K562 (cell line): Measurements from ENCODE around the gene TCF19. TPM values are rescaled to one million over a fixed set of nuclear protein-coding genes. Genes with fewer than 3 reads are reported as not detected.

ENCODE experiments used
- ATAC-seq: fragments of 200-7000 bp; cut with Tn5 transposase; 3 replicates; pipeline ENCODE4 v1.9.1; 2020; ENCODE audit warnings: moderate library complexity
- BruUV-seq: library from RNA; stranded (reverse); fragments of 400-500 nt; replicated peaks from 2 replicates; lab custom pipeline; 2021; lab: Mats Ljungman, UMichigan
- CTCF ChIA-PET: fragments of 300-600 bp; formaldehyde crosslinking; extraction: SDS; loops from one replicate; lab custom pipeline; 2021; ENCODE audit warnings: low intra/inter-chr PET ratio; lab: Yijun Ruan, JAX
- POLR2A ChIA-PET: fragments of 300-600, 350-650 bp; sonication (Branson Sonifier 250); formaldehyde crosslinking; extraction: SDS; loops from one replicate; lab custom pipeline; 2021; ENCODE audit warnings: antibody characterized with exemption, inconsistent platforms; lab: Yijun Ruan, JAX
- DNase-seq, 4 experiments: peaks; one replicate each; pipeline versions ENCODE4 v3.0.0 to v3.0.0-alpha.2; 2011 to 2018; ENCODE audit warnings: low spot score in 3 of 4, mixed read lengths in 3 of 4; ENCODE audit errors: extremely low read depth in 1 of 4
- FAIRE-seq: peaks from 2 replicates; lab custom pipeline; 2011; peaks lifted over from hg19 to GRCh38; lab: Jason Lieb, UNC
- H2AFZ ChIP-seq: 2 replicates; pipeline ENCODE4 v1.6.0; 2011; ENCODE audit warnings: low read depth, low read length, control low read depth, inconsistent platforms
- H3K27ac ChIP-seq: fragments of 200-600 bp; 3 replicates; pipeline ENCODE4 v1.8.0; 2011; ENCODE audit warnings: low read depth, mild to moderate bottlenecking, control low read depth, inconsistent platforms, low read length, moderate library complexity, mixed read lengths; ENCODE audit errors: extremely low read depth
- H3K27me3 ChIP-seq, 2 experiments: fragments of 300-600 bp in 1 of 2; 2 replicates in 1 of 2; 3 replicates in 1 of 2; pipeline versions ENCODE4 v1.6.0 to v1.8.0; 2011; ENCODE audit warnings: inconsistent platforms in 2 of 2, low read length in 2 of 2, mild to moderate bottlenecking in 1 of 2, mixed read lengths in 1 of 2, moderate library complexity in 1 of 2; ENCODE audit not compliant: control insufficient read depth in 2 of 2, insufficient read depth in 2 of 2
- H3K36me3 ChIP-seq: fragments of 300-600 bp; 3 replicates; pipeline ENCODE4 v1.8.0; 2011; ENCODE audit warnings: mild to moderate bottlenecking, low read length, inconsistent platforms; ENCODE audit not compliant: control insufficient read depth, insufficient read depth
- H3K4me1 ChIP-seq, 2 experiments: fragments of 200-600 bp in 1 of 2; replicated peaks in 1 of 2; 2 replicates in 1 of 2; 3 replicates in 1 of 2; pipeline versions ENCODE4 v1.5.1 to v1.8.0; 2011; ENCODE audit warnings: inconsistent platforms in 2 of 2, low read length in 2 of 2, mild to moderate bottlenecking in 1 of 2, mixed read lengths in 1 of 2, moderate library complexity in 1 of 2; ENCODE audit not compliant: control insufficient read depth in 2 of 2, insufficient read depth in 2 of 2
- H3K4me2 ChIP-seq: 2 replicates; pipeline ENCODE4 v1.6.1; 2011; ENCODE audit warnings: low read length, control low read depth, inconsistent platforms, mixed read lengths; ENCODE audit not compliant: insufficient read depth
- H3K4me3 ChIP-seq: fragments of 200-600 bp; sonication (generic), shearing (Covaris generic); 2 replicates; pipeline ENCODE4 v1.5.1; 2016; ENCODE audit warnings: control low read depth, inconsistent platforms
- H3K79me2 ChIP-seq: fragments of 200-600 bp; 3 replicates; pipeline ENCODE4 v1.8.0; 2011; ENCODE audit warnings: low read length, inconsistent platforms; ENCODE audit not compliant: control insufficient read depth, insufficient read depth
- H3K9ac ChIP-seq, 2 experiments: 2 replicates each; pipeline versions ENCODE4 v1.6.0 to v1.6.1; 2011; ENCODE audit warnings: low read depth in 2 of 2, low read length in 2 of 2, control low read depth in 1 of 2, inconsistent platforms in 1 of 2, mild to moderate bottlenecking in 1 of 2, mixed read lengths in 1 of 2; ENCODE audit not compliant: insufficient read depth in 1 of 2
- H3K9me1 ChIP-seq: one replicate; pipeline ENCODE4 v1.6.0; 2011; ENCODE audit warnings: inconsistent platforms, mild to moderate bottlenecking, low read length, moderate library complexity; ENCODE audit not compliant: control insufficient read depth, insufficient read depth
- H3K9me3 ChIP-seq: replicated peaks from 2 replicates; pipeline ENCODE4 v1.5.1; 2011; ENCODE audit warnings: low read depth, low read length, inconsistent platforms; ENCODE audit not compliant: control insufficient read depth, insufficient read depth
- H4K20me1 ChIP-seq: replicated peaks from 2 replicates; pipeline ENCODE4 v1.6.1; 2011; ENCODE audit warnings: low read length, inconsistent platforms, mixed read lengths; ENCODE audit not compliant: control insufficient read depth, insufficient read depth
- CBFA2T3 ChIP-seq: fragments of 450-650 bp; IDR thresholded peaks from 2 replicates; pipeline ENCODE4 v1.6.1; 2017
- CBX3 ChIP-seq, 2 experiments: IDR thresholded peaks; 1 replicate in 1 of 2; 2 replicates in 1 of 2; pipeline ENCODE4 v1.6.1; 2012; ENCODE audit warnings: inconsistent platforms in 2 of 2, low read length in 2 of 2, borderline replicate concordance in 1 of 2, control low read depth in 1 of 2
- E2F6 ChIP-seq, 2 experiments: IDR thresholded peaks; 2 replicates each; pipeline ENCODE4 v1.6.1; 2011; ENCODE audit warnings: borderline replicate concordance in 1 of 2, control low read depth in 1 of 2, low read depth in 1 of 2, low read length in 1 of 2, mild to moderate bottlenecking in 1 of 2, mixed read lengths in 1 of 2, moderate library complexity in 1 of 2; ENCODE audit not compliant: insufficient read depth in 1 of 2, insufficient read length in 1 of 2, poor library complexity in 1 of 2, severe bottlenecking in 1 of 2; ENCODE audit errors: extremely low read depth in 1 of 2
- FOS ChIP-seq: IDR thresholded peaks from 3 replicates; pipeline ENCODE4 v1.6.1; 2011; ENCODE audit not compliant: insufficient read length; ENCODE audit errors: extremely low read depth
- PTTG1 ChIP-seq: fragments of 450-650 bp; IDR thresholded peaks from 2 replicates; pipeline ENCODE4 v1.6.1; 2016; ENCODE audit warnings: low read depth, mild to moderate bottlenecking, missing genetic modification characterization, missing compliant biosample characterization
- SREBF1 ChIP-seq: fragments of 150-350 bp; IDR thresholded peaks from 2 replicates; pipeline ENCODE4 v1.6.1; 2014; ENCODE audit warnings: antibody characterized with exemption, low read depth, low read length, borderline replicate concordance
- TCF15 ChIP-seq: fragments of 250-450 bp; sonication (Bioruptor Pico); IDR thresholded peaks from 2 replicates; pipeline ENCODE4 v1.8.0; 2022; ENCODE audit warnings: moderate library complexity, mild to moderate bottlenecking, inconsistent platforms
- ZNF395 ChIP-seq: fragments of 200-800 bp; sonication (Bioruptor generic); IDR thresholded peaks from 2 replicates; pipeline ENCODE4 v1.6.1; 2017; ENCODE audit warnings: missing genetic modification characterization, missing compliant biosample characterization
- WGBS: fragments of 100-300 bp; shearing (Covaris generic); methylation state at CpG from one replicate; pipeline ENCODE4 v1.1.6; 2016; ENCODE audit warnings: low coverage, mixed read lengths; ENCODE audit not compliant: insufficient coverage; ENCODE audit errors: missing lambda C conversion rate; 5-methylcytosine and 5-hydroxymethylcytosine counted together
- in situ Hi-C: fragments of 300-500 bp; cut with MboI; formaldehyde crosslinking; loops from 4 replicates; pipeline ENCODE4 v1.15.0; 2018; ENCODE audit warnings: inconsistent platforms, mixed read lengths
- intact Hi-C: fragments of 100-400 bp; cut with micrococcal nuclease; formaldehyde crosslinking; loops from 2 replicates; pipeline ENCODE4 v1.14.2; 2022
- polyA plus RNA-seq, 8 experiments: library from polyadenylated mRNA; depleted of rRNA in 4 of 8; stranded (reverse) in 5 of 8; unstranded in 3 of 8; fragments of >200 nt; fragmentation: Nextera tagmentation in 2 of 8; fragmentation: Illumina TruSeq in 1 of 8; extraction: Ambion mirVana in 2 of 8; extraction: Trizol in 1 of 8; gene quantifications; 2 replicates each; pipeline versions ENCODE4 v1.2.1 to v1.2.3, GENCODE V29; 2011 to 2014; ENCODE audit warnings: inconsistent platforms in 1 of 8, missing spikeins in 1 of 8
- total RNA-seq, 7 experiments: library from RNA; depleted of rRNA in 6 of 7; stranded (reverse); fragments of >200 nt in 6 of 7; fragmentation: Illumina TruSeq in 2 of 7; extraction: Trizol in 2 of 7; gene quantifications; 2 replicates each; pipeline versions ENCODE4 v1.2.1 to v1.2.3, GENCODE V29; 2011 to 2021; ENCODE audit warnings: low replicate concordance in 1 of 7

The TCF19 gene
- total and polyA plus RNA-seq, 9 of the 15 experiments (the other 6 are each of a cell fraction or from before 2014, with no cell fraction given) = 4.2 to 42.5 (median 25.7) TPM

GRCh38 chr6:31118178-31118577 lies 40.2 kb upstream of the TCF19 start (continued):
- TF ChIP-seq TCF15 (no peak), ZNF395 (CRISPR knock-in tag) (no peak), CBX3 (IDR thresholded peaks at IDR 0.05; ENCODE audit: borderline replicate concordance in 1 of 2, low read length in 2 of 2) (no peak), FOS (no peak), PTTG1 (tag) (no peak), CBFA2T3 (no peak), SREBF1 (no peak)

- H3K4me1 ChIP-seq = peaks cover 0 to 16% of the 10 kb centered on the region in 2 experiments; a peak in 3 of 5 replicates
- in situ Hi-C loops = no loop called here
- CTCF ChIA-PET = no interaction called here
Measured at GRCh38 chr6:31120151-31120915, 38.1 kb upstream of the TCF19 start, which contains the start of gene CDSN. CDSN (minus strand) TSS chr6:31120446; CDS start chr6:31120419, 27 bp downstream.

More at GRCh38 chr6:31120151-31120915, 38.1 kb upstream of the TCF19 start, which contains the start of gene CDSN:
- Histone ChIP-seq H3K27ac (no peak within 1 kb of the TSS), H3K36me3 (no peaks in the 10 kb centered on the region), H3K9me3 (no peaks in the 10 kb centered on the region), H4K20me1 (peaks cover 3% of the 10 kb centered on the region; the same call in 1 of the 2 replicates), H3K9me1 (no peaks in the 10 kb centered on the region), H2AFZ (no peak within 1 kb of the TSS), H3K4me3 (no peak within 1 kb of the TSS), H3K79me2 (no peaks in the 10 kb centered on the region), H3K9ac (peak within 1 kb of the TSS in 1 of 2 experiments; percentile 6; a peak in 1 of 4 replicates), H3K27me3 (peaks cover 52 to 86% of the 10 kb centered on the region in 2 experiments), H3K4me2 (no peak within 1 kb of the TSS)
- no TSS peak for BruUV-seq
- no peak for TF ChIP-seq E2F6 (IDR thresholded peaks at IDR 0.05; ENCODE audit: borderline replicate concordance in 1 of 2, extremely low read depth in 1 of 2, insufficient read depth in 1 of 2, insufficient read length in 1 of 2, low read depth in 1 of 2, low read length in 1 of 2, poor library complexity in 1 of 2, severe bottlenecking in 1 of 2)
- no peak for FAIRE-seq
- WGBS = under 1% methylated on average over 26 of the region's 26 CpGs
- POLR2A ChIA-PET = interaction anchor here (0.7 kb wide), 1 partner anchor 38 kb away, joined by 3 read pairs; no protein-coding TSS in a partner anchor
- DNase-seq = no peak
- ATAC-seq = no peak
- intact Hi-C loops = no loop called here
